Stomach (tissue), 9 donors: Measurements from ENCODE around the gene FBXL19. TPM values are rescaled to one million over a fixed set of nuclear protein-coding genes. Genes with fewer than 3 reads are reported as not detected.

Experiments
- DNase-seq, 2 donors: peaks; one replicate each; pipeline versions ENCODE4 v3.0.0 to v3.0.0-alpha.2; 2013 to 2019
- H3K27ac ChIP-seq, 5 donors: fragments of 200-600 bp in 4 of 5; sonication (generic) in 4 of 5; one replicate each; pipeline ENCODE4 v1.5.1; 2013 to 2019; ENCODE audit warnings: mild to moderate bottlenecking in 1 of 5, moderate library complexity in 1 of 5
- H3K27me3 ChIP-seq, 3 donors: fragments of 200-600 bp; sonication (generic); one replicate each; pipeline ENCODE4 v1.5.1; 2017 to 2019; ENCODE audit warnings: mixed run types in 1 of 3
- H3K36me3 ChIP-seq, 4 donors: fragments of 200-600 bp; sonication (generic); 1 replicate in 3 of 4; 2 replicates in 1 of 4; pipeline ENCODE4 v1.5.1; 2016 to 2019
- H3K4me1 ChIP-seq, 4 donors: fragments of 200-600 bp; sonication (generic); one replicate each; pipeline ENCODE4 v1.5.1; 2016 to 2019
- H3K4me3 ChIP-seq, 4 donors: fragments of 200-600 bp; sonication (generic) in 3 of 4; one replicate each; pipeline ENCODE4 v1.5.1; 2016 to 2019; ENCODE audit warnings: mild to moderate bottlenecking in 1 of 4
- H3K9me3 ChIP-seq, 4 donors: fragments of 200-600 bp; sonication (generic); one replicate each; pipeline ENCODE4 v1.5.1; 2016 to 2019
- EP300 ChIP-seq: sonication (generic); formaldehyde crosslinking; IDR thresholded peaks from one replicate; pipeline ENCODE4 v1.6.1; 2017; ENCODE audit warnings: antibody characterized with exemption
- POLR2A ChIP-seq, 4 donors: fragments of 450-650 bp; IDR thresholded peaks; one replicate each; pipeline ENCODE4 v1.6.1; 2016; ENCODE audit warnings: antibody characterized with exemption in 4 of 4, control low read depth in 2 of 4, mild to moderate bottlenecking in 1 of 4, moderate library complexity in 1 of 4
- POLR2AphosphoS5 ChIP-seq, 3 donors: sonication (generic); formaldehyde crosslinking; IDR thresholded peaks; one replicate each; pipeline ENCODE4 v1.6.1; 2016; ENCODE audit warnings: antibody characterized with exemption in 3 of 3
- WGBS, 5 donors: extraction: QIAGEN DNeasy Blood & Tissue Kit in 3 of 5; methylation state at CpG; one replicate each; pipeline versions ENCODE4 v1.1.5 to v1.1.7; 2013 to 2018; 5-methylcytosine and 5-hydroxymethylcytosine counted together
- intact Hi-C: fragments of 100-400 bp; cut with DNase I; formaldehyde crosslinking; loops from one replicate; pipeline ENCODE4 v1.15.1; 2023; ENCODE audit warnings: low total_unique reads
- polyA plus RNA-seq, 3 donors: library from polyadenylated mRNA; stranded (reverse); fragments of 200-250 nt; gene quantifications; one replicate each; pipeline ENCODE4 v1.2.3, GENCODE V29; 2013
- total RNA-seq, 5 donors: library from RNA; depleted of rRNA; stranded (reverse); fragments of >200 nt; gene quantifications; one replicate each; pipeline versions ENCODE4 v1.1.0 to v1.2.3, GENCODE V29; 2014 to 2016
- TF ChIP-seq, protein P1 (sequence below), 7 experiments: fragments of 450-650 bp in 4 of 7; fragments of 200-600 bp in 3 of 7; sonication (generic) in 3 of 7; IDR thresholded peaks; one replicate each; pipeline ENCODE4 v1.5.1; 2016 to 2019; ENCODE audit warnings: antibody characterized with exemption in 7 of 7, control low read depth in 2 of 7, mild to moderate bottlenecking in 1 of 7
- donor health status: healthy with polysubstance abuse.
- donor health status: Bipolar disorder and iron deficiency.
- donor health status: healthy.

The FBXL19 gene
- total and polyA plus RNA-seq, 8 donors = 5.8 to 252 (median 9.5) TPM

DNA sequence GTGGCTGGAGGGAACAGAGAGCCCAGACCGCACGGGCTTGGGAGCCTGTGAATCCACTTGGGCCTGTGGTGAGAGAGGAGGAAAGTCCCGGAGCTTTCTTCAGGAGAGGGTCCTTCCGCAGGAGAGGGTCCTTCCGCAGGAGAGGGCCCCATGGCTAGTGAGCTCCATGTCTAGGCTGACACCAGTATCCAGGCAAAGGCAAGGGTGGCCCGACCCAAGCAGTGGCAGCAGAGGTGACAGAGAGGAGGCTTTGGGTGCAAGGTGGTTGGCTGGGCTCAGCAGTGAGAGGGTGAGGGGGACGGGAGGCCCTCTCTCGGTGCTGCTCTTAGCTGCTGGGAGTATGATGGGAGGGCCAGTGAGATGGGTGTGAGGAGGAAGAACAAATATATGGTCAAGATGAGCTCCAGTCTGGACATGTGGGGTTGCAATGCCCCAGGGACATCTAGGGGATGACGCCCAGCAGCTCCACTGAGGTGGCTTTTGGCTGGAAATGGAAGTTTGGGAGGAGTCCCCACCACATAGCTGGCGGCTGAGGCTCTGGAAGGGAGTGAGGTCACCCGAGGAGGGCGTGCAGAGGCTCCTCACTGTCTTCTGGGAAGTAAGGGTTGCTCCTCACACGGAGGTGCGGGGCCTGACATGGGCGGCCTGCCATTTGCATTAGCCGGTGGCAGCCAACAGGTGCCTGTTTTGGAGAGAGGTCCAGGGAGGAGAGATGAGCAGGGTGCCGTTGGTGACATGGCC lies 59.3 kb downstream of the FBXL19 start:
- TF ChIP-seq, protein P1, sequence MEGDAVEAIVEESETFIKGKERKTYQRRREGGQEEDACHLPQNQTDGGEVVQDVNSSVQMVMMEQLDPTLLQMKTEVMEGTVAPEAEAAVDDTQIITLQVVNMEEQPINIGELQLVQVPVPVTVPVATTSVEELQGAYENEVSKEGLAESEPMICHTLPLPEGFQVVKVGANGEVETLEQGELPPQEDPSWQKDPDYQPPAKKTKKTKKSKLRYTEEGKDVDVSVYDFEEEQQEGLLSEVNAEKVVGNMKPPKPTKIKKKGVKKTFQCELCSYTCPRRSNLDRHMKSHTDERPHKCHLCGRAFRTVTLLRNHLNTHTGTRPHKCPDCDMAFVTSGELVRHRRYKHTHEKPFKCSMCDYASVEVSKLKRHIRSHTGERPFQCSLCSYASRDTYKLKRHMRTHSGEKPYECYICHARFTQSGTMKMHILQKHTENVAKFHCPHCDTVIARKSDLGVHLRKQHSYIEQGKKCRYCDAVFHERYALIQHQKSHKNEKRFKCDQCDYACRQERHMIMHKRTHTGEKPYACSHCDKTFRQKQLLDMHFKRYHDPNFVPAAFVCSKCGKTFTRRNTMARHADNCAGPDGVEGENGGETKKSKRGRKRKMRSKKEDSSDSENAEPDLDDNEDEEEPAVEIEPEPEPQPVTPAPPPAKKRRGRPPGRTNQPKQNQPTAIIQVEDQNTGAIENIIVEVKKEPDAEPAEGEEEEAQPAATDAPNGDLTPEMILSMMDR (IDR thresholded peaks at IDR 0.05) = no peak
- TF ChIP-seq EP300 = no peak
- TF ChIP-seq POLR2A (IDR thresholded peaks at IDR 0.05) = no peak
- TF ChIP-seq POLR2AphosphoS5 (IDR thresholded peaks at IDR 0.05) = no peak
- H3K4me3 ChIP-seq = no peak overlapping the region
- H3K36me3 ChIP-seq = peaks cover 42 to 83% (median 75%) of the 10 kb centered on the region in 4 donors
- no peak for DNase-seq
- peaks cover 10 to 16% (median 13%) of the 10 kb centered on the region in 4 donors for H3K4me1 ChIP-seq
- no peaks in the 10 kb centered on the region for H3K27me3 ChIP-seq
- H3K9me3 ChIP-seq = no peaks in the 10 kb centered on the region
- intact Hi-C loops = loop anchor here (5.0 kb wide), 1 partner anchor 460 kb away; the partner anchor contains the start of gene ZNF843
- WGBS, 5 donors = 78 to 86% (median 83%) methylated on average over 12 to 17 of the region's 17 CpGs
- no peak overlapping the region for H3K27ac ChIP-seq

DNA sequence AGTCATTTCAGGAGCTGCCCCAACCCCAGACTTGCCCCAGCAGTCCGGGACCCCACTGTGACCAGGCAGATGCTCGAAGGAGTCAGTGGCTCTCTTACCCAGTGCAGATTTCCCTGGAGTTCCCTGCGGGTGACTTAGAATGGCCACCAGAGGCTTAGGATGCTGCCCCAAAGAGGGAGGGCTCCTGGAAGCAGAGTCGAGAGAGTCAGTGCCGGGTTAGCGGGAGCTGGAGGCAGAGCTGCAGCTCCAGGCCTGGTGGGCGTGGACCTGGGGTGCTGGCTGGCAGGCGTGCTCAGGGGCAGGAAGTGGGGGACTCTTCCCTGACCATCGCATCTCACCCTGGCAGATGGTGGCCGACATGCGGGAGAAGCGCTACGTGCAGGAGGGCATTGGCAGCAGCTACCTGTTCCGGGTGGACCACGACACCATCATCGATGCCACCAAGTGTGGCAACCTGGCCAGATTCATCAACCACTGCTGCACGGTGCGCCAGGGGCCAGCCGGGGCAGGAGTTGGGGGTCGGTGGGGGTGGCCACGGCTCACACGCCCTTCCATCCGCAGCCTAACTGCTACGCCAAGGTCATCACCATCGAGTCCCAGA lies 60.0 kb downstream of the FBXL19 start:
- intact Hi-C loops = loop anchor here (5.0 kb wide), 1 partner anchor 459 kb away; the partner anchor contains the start of gene ZNF843
- H3K27me3 ChIP-seq = no peaks in the 10 kb centered on the region
- WGBS, 5 donors = 76 to 87% (median 81%) methylated on average over 14 to 25 of the region's 25 CpGs
- no peak for DNase-seq
- H3K9me3 ChIP-seq = no peaks in the 10 kb centered on the region
- no peak overlapping the region for H3K4me3 ChIP-seq
- peaks cover 42 to 83% (median 75%) of the 10 kb centered on the region in 4 donors for H3K36me3 ChIP-seq
- no peak overlapping the region for H3K27ac ChIP-seq
- H3K4me1 ChIP-seq = peaks cover 10 to 16% (median 13%) of the 10 kb centered on the region in 4 donors
- TF ChIP-seq, protein P1 (IDR thresholded peaks at IDR 0.05) = no peak
- TF ChIP-seq POLR2AphosphoS5 (IDR thresholded peaks at IDR 0.05) (no peak), EP300 (no peak), POLR2A (IDR thresholded peaks at IDR 0.05) (no peak)

DNA sequence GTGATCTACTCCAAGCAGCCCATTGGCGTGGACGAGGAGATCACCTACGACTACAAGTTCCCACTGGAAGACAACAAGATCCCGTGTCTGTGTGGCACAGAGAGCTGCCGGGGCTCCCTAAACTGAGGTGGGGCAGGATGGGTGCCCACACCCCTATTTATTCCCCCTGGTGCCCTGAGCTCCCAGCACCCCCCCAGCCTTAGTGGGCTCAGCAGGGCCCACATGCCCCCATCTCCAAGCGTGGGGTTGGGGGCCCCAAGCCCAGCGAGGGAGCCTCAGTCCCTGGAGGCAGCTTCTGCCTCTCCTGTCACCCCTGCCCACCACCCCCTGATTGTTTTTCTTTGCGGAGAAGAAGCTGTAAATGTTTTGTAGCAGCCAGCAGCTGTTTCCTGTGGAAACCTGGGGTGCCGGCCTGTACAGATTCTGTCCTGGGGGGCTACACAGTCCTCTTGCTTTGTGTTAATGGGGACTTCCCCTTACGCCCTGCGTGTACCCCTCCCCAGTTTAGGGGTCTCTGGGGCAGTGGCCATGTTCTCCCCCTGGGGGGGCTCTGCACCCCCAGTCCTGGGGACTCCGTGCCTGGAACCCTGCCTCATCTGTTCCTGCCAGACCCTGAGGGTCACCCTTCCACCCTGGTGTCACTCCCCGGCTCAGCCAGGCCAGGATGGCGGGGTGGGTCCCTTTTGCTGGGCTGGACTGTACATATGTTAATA lies 60.7 kb downstream of the FBXL19 start:
- intact Hi-C loops = loop anchor here (5.0 kb wide), 1 partner anchor 458 kb away; the partner anchor contains the start of gene ZNF843
- Histone ChIP-seq H3K27me3 (no peaks in the 10 kb centered on the region), H3K4me1 (peaks cover 10 to 16% (median 13%) of the 10 kb centered on the region in 4 donors), H3K9me3 (no peaks in the 10 kb centered on the region), H3K27ac (no peak overlapping the region), H3K4me3 (no peak overlapping the region), H3K36me3 (peaks cover 42 to 76% (median 69%) of the 10 kb centered on the region in 4 donors)
- TF ChIP-seq EP300 (no peak), POLR2A (IDR thresholded peaks at IDR 0.05) (no peak), POLR2AphosphoS5 (IDR thresholded peaks at IDR 0.05) (no peak)
- TF ChIP-seq, protein P1 (IDR thresholded peaks at IDR 0.05) = no peak
- WGBS, 5 donors = 72 to 85% (median 81%) methylated on average over 10 to 14 of the region's 14 CpGs
- DNase-seq = no peak
